ENCODE data around the gene ZCWPW1. TPM values are rescaled to one million over a fixed set of nuclear protein-coding genes. Genes with fewer than 3 reads are reported as not detected.
"Not testable (repeated sequence)": the region's sequence is repeated elsewhere in the genome, so short reads cannot be mapped to it uniquely, and the experiment has no call there.

Gene ZCWPW1
- total and polyA plus RNA-seq, 2 of the 8 experiments (the other 6 are each of a cell fraction or from before 2014, with no cell fraction given): 0.51 to 1.4 TPM

GRCh38 chr7:100441641-100442535 lies 13.4 kb upstream of the ZCWPW1 start (continued):
- TF ChIP-seq EZH2 (IDR thresholded peaks at IDR 0.05; ENCODE audit: low read depth, low read length, severe bottlenecking) (no peak), CBX5 (IDR thresholded peaks at IDR 0.05; ENCODE audit: low read depth, low read length) (no peak), POLR2AphosphoS5 (IDR thresholded peaks at IDR 0.05; ENCODE audit: low read depth, low read length) (no peak), BACH1 (IDR thresholded peaks at IDR 0.05; ENCODE audit: low read length) (no peak), CHD2 (IDR thresholded peaks at IDR 0.05; ENCODE audit: low read length) (no peak), RBBP5 (IDR thresholded peaks at IDR 0.05; ENCODE audit: borderline replicate concordance, low read depth, low read length) (no peak)

- H3K23ac ChIP-seq (ENCODE audit: insufficient read length); H3K14ac ChIP-seq (ENCODE audit: insufficient read length); H2BK12ac ChIP-seq (ENCODE audit: low read depth, low read length); H2BK15ac ChIP-seq (ENCODE audit: low read length); H2BK5ac ChIP-seq (ENCODE audit: low read depth, low read length); H2BK20ac ChIP-seq (ENCODE audit: low read length); H4K5ac ChIP-seq (ENCODE audit: insufficient read length, low read depth, low read length); H4K20me1 ChIP-seq (replicated peaks in 1 of 2; ENCODE audit: control insufficient read depth in 1 of 2, insufficient read depth in 2 of 2, low read length in 2 of 2); FAIRE-seq; H3K4me1 ChIP-seq (replicated peaks in 1 of 4; ENCODE audit: control insufficient read depth in 3 of 4, insufficient read depth in 4 of 4, low read length in 3 of 4); H2AFZ ChIP-seq (ENCODE audit: low read length); DNase-seq (ENCODE audit: low read depth in 1 of 2, low spot score in 2 of 2); H4K8ac ChIP-seq (ENCODE audit: extremely low read depth, insufficient read depth, low read length); H3K27ac ChIP-seq (ENCODE audit: low read depth, low read length); H3K79me1 ChIP-seq (ENCODE audit: low read depth, low read length); H3K4me2 ChIP-seq (ENCODE audit: insufficient read depth in 1 of 2, low read depth in 2 of 2, low read length in 2 of 2); H3K23me2 ChIP-seq (ENCODE audit: low read depth, low read length); H3K9me3 ChIP-seq (ENCODE audit: insufficient read depth in 2 of 2, low read depth in 1 of 2, low read length in 1 of 2); H3K18ac ChIP-seq (ENCODE audit: extremely low read depth, low read length); H3K4ac ChIP-seq (replicated peaks; ENCODE audit: insufficient read length, low read depth, low read length); H3K4me3 ChIP-seq (ENCODE audit: extremely low read depth in 1 of 4, insufficient read depth in 2 of 4, low read depth in 3 of 4, low read length in 4 of 4); H4K91ac ChIP-seq (replicated peaks; ENCODE audit: insufficient read length, low read length); H3K9ac ChIP-seq (replicated peaks in 1 of 4; ENCODE audit: extremely low read depth in 1 of 4, low read depth in 3 of 4, low read length in 3 of 4); H3K36me3 ChIP-seq (ENCODE audit: control insufficient read depth in 2 of 4, insufficient read depth in 4 of 4, low read length in 3 of 4); H2BK120ac ChIP-seq (replicated peaks; ENCODE audit: low read depth, low read length); H3K56ac ChIP-seq (replicated peaks; ENCODE audit: insufficient read length, low read depth, low read length); H3K27me3 ChIP-seq (replicated peaks in 1 of 4; ENCODE audit: control insufficient read depth in 3 of 4, extremely low read depth in 1 of 4, insufficient read depth in 3 of 4, low read length in 3 of 4); H2AK5ac ChIP-seq (ENCODE audit: low read depth, low read length): not testable (repeated sequence)
- CTCF ChIA-PET (ENCODE audit: partially characterized antibody): interaction anchor here (0.7 to 1.8 kb wide), 3 partner anchors 7 to 120 kb away, joined by 3 to 7 read pairs (median 3); no protein-coding TSS in a partner anchor
- WGBS, 2 experiments (ENCODE audit: extremely low coverage in 1 of 2, insufficient coverage in 1 of 2, insufficient read length in 1 of 2, insufficient replicate concordance in 2 of 2, low coverage in 1 of 2, low lambda C conversion rate in 2 of 2, missing lambda C conversion rate in 1 of 2): 92% methylated on average over 7 of the region's 7 CpGs; no CpG with 5 or more reads in 1 of the 2 experiments
- H3K79me2 ChIP-seq (ENCODE audit: control insufficient read depth in 1 of 2, insufficient read depth in 2 of 2, low read length in 2 of 2): peaks cover 0 to 11% of the 10 kb centered on the region in 2 experiments; a peak in 2 of 4 replicates
- POLR2A ChIA-PET (ENCODE audit: partially characterized antibody): interaction anchor here (1.0 to 4.7 kb wide), 2 partner anchors 10 to 11 kb away, joined by 3 to 45 read pairs; partner anchors contain the start of genes MEPCE and ZCWPW1
Observed at GRCh38 chr7:100439244-100439643, 10.7 kb upstream of the ZCWPW1 start.
